GM21360 (cell line): ENCODE results near the gene SLC8A2.

Experiments
- ATAC-seq: cut with Tn5 transposase; IDR thresholded peaks from one replicate; pipeline ENCODE4 v1.9.1; 2021; ENCODE audit warnings: mild to moderate bottlenecking, moderate library complexity; ENCODE audit not compliant: unreplicated experiment

SLC8A2 gene

GRCh38 chr19:47433121-47433520, 38.6 kb downstream of the SLC8A2 start:
- no peak for ATAC-seq

- no peak for ATAC-seq
These were observed 39.2 kb downstream of the SLC8A2 start for GRCh38 chr19:47432499-47432898.

GRCh38 chr19:47432091-47432490, 39.6 kb downstream of the SLC8A2 start:
- ATAC-seq, result no peak

- no peak for ATAC-seq
These were observed 41.5 kb downstream of the SLC8A2 start for GRCh38 chr19:47430041-47430802.

- no peak for ATAC-seq
These were observed 42.4 kb downstream of the SLC8A2 start for GRCh38 chr19:47429140-47429793.

- no peak for ATAC-seq
These were observed 43.4 kb downstream of the SLC8A2 start for GRCh38 chr19:47428177-47428894.

- ATAC-seq, result no peak
These were observed 44.2 kb downstream of the SLC8A2 start for GRCh38 chr19:47427241-47428176.

- no peak for ATAC-seq
These were observed 48.4 kb downstream of the SLC8A2 start for GRCh38 chr19:47423203-47423882.

GRCh38 chr19:47422417-47423163, 49.1 kb downstream of the SLC8A2 start:
- no peak for ATAC-seq

GRCh38 chr19:47421844-47422395, 49.8 kb downstream of the SLC8A2 start:
- no peak for ATAC-seq

- no peak for ATAC-seq
These were observed 50.4 kb downstream of the SLC8A2 start for GRCh38 chr19:47421244-47421786.

- ATAC-seq, result no peak
These were observed 51.9 kb downstream of the SLC8A2 start for GRCh38 chr19:47419789-47420188.

GRCh38 chr19:47419030-47419783, 52.5 kb downstream of the SLC8A2 start, which contains the start of gene MEIS3:
MEIS3 (minus strand) TSS chr19:47419527; CDS start chr19:47419081, 446 bp downstream.
- ATAC-seq, result no peak

- ATAC-seq, result no peak
These were observed 53.0 kb downstream of the SLC8A2 start for GRCh38 chr19:47418692-47419029.

- no peak for ATAC-seq
These were observed 53.7 kb downstream of the SLC8A2 start for GRCh38 chr19:47417746-47418691.

GRCh38 chr19:47417107-47417745, 54.5 kb downstream of the SLC8A2 start:
- ATAC-seq, result no peak

- ATAC-seq, result no peak
These were observed 55.1 kb downstream of the SLC8A2 start for GRCh38 chr19:47416643-47416985.
